Measurements from ENCODE around the gene MRPL17.

Gene MRPL17

GRCh38 chr11:6654281-6655019 is 28.7 kb downstream of the MRPL17 start:
- DNase-seq (ENCODE audit: low read depth), result no peak
- H3K4me3 ChIP-seq (ENCODE audit: low read depth, low read length), result no peak overlapping the region
- no peak for TF ChIP-seq CTCF (IDR thresholded peaks at IDR 0.05; ENCODE audit: insufficient read depth, low read depth, low read length, missing control alignments)

DNA sequence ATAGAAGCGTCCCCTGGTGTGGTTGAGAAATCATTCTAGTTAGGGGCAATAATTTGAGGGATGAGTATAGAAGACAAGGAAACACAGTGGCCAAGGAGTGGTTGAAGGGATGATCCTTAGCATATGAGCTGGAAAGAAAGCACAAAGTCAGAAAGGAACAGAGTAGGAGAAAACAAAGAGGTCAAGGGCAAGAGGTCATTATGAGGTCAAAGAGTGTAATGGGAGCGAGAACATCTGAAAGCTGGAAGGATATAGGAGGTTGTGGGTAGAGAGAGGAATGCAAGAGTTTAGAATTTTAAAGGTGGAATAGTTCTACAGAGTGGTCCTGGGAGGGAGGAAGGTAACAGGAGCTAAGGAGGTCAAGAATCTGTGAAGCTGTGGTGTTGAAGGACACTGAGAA is 29.5 kb downstream of the MRPL17 start:
- DNase-seq (ENCODE audit: low read depth), result no peak
- TF ChIP-seq CTCF (IDR thresholded peaks at IDR 0.05; ENCODE audit: insufficient read depth, low read depth, low read length, missing control alignments), result no peak
- H3K4me3 ChIP-seq (ENCODE audit: low read depth, low read length), result no peak overlapping the region

- H3K4me3 ChIP-seq (ENCODE audit: low read depth, low read length), result no peak overlapping the region
- no peak for TF ChIP-seq CTCF (IDR thresholded peaks at IDR 0.05; ENCODE audit: insufficient read depth, low read depth, low read length, missing control alignments)
- DNase-seq (ENCODE audit: low read depth), result no peak
Observed at GRCh38 chr11:6653097-6653496, 30.0 kb downstream of the MRPL17 start.

GRCh38 chr11:6652182-6652581 is 31.0 kb downstream of the MRPL17 start:
- TF ChIP-seq CTCF (IDR thresholded peaks at IDR 0.05; ENCODE audit: insufficient read depth, low read depth, low read length, missing control alignments), result no peak
- H3K4me3 ChIP-seq (ENCODE audit: low read depth, low read length), result no peak overlapping the region
- DNase-seq (ENCODE audit: low read depth), result no peak

DNA sequence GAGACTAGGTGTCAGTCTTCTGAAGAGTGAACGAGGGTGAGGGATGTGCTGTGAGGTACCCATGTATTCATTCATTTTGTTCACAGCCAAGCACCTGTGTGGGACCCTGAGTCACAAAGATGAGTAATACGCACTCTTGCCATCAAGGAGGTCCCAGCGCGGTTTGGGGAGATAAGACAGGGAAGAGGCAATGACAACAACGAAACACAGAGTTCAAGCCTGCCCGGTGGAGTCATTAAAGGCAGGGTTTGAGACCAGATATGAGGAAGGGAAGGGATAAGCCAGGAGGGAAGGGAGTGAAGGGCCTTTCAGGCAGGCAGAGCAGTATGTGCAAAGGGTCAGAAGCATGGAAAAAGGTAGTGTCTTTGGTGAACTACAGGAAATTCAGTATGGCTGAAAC is 32.2 kb downstream of the MRPL17 start:
- TF ChIP-seq CTCF (IDR thresholded peaks at IDR 0.05; ENCODE audit: insufficient read depth, low read depth, low read length, missing control alignments), result no peak
- no peak overlapping the region for H3K4me3 ChIP-seq (ENCODE audit: low read depth, low read length)
- DNase-seq (ENCODE audit: low read depth), result no peak

DNA sequence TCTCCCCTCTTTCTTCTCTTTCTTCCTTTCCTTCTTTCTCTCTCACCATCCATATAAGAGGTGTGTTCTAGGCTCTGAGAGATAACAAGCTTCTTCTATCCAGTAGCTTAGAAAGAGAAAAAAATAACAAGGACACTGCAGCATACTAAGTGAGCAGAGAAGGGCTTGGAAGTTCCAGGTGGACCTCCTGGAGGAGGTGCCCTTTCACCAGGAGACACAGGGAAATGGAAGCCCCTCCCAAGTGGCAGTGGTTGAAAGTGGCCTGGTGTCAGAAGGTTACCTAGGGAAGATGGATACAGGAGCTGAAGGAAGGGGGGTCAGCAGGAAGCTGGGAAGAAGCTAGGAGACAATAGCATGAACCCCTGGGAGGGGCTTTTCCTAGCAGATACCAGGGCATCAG is 33.0 kb downstream of the MRPL17 start:
- DNase-seq (ENCODE audit: low read depth), result no peak
- no peak for TF ChIP-seq CTCF (IDR thresholded peaks at IDR 0.05; ENCODE audit: insufficient read depth, low read depth, low read length, missing control alignments)
- H3K4me3 ChIP-seq (ENCODE audit: low read depth, low read length), result no peak overlapping the region

GRCh38 chr11:6648501-6648900 is 34.6 kb downstream of the MRPL17 start:
- H3K4me3 ChIP-seq (ENCODE audit: low read depth, low read length), result no peak overlapping the region
- no peak for DNase-seq (ENCODE audit: low read depth)
- TF ChIP-seq CTCF (IDR thresholded peaks at IDR 0.05; ENCODE audit: insufficient read depth, low read depth, low read length, missing control alignments), result no peak
